SK-N-MC (cell line): Measurements from ENCODE around the gene PSTPIP2.
"Not testable (repeated sequence)": the region's sequence is repeated elsewhere in the genome, so short reads cannot be mapped to it uniquely, and the experiment has no call there.

Source experiments
- DNase-seq: peaks from one replicate; pipeline ENCODE4 v3.0.0-alpha.2; 2011; ENCODE audit warnings: low read depth, low spot score
- H3K27ac ChIP-seq: fragments of 200-600 bp; sonication (generic); 2 replicates; pipeline ENCODE4 v1.5.1; 2016; ENCODE audit warnings: mixed run types
- H3K36me3 ChIP-seq: fragments of 200-600 bp; sonication (generic); 2 replicates; pipeline ENCODE4 v1.6.1; 2017; ENCODE audit warnings: antibody characterized with exemption, low read length, mixed read lengths; ENCODE audit not compliant: insufficient read depth
- H3K4me3 ChIP-seq: fragments of 200-600 bp; sonication (generic); 2 replicates; pipeline ENCODE4 v1.5.1; 2016
- H3K9ac ChIP-seq: fragments of 200-600 bp; sonication (generic); 2 replicates; pipeline ENCODE4 v1.8.0; 2017; ENCODE audit warnings: mixed run types, mixed read lengths; ENCODE audit not compliant: insufficient read length
- H3K9me3 ChIP-seq: fragments of 200-600 bp; sonication (generic); 2 replicates; pipeline ENCODE4 v1.6.1; 2017; ENCODE audit warnings: low read depth, mild to moderate bottlenecking, antibody characterized with exemption, low read length, moderate library complexity, mixed read lengths
- EZH2 ChIP-seq: fragments of 200-600 bp; sonication (generic); IDR thresholded peaks from one replicate; pipeline ENCODE4 v1.6.1; 2017; ENCODE audit warnings: antibody characterized with exemption
- FOXP2 ChIP-seq: optimal IDR thresholded peaks from 2 replicates; pipeline ENCODE3; 2011; ENCODE audit warnings: mild to moderate bottlenecking, moderate library complexity; ENCODE audit not compliant: insufficient read depth; ENCODE audit errors: extremely low read length, control extremely low read depth
- POLR2AphosphoS5 ChIP-seq: IDR thresholded peaks from 2 replicates; pipeline ENCODE4 v1.6.1; 2012; ENCODE audit warnings: mild to moderate bottlenecking, low read depth, low read length, borderline replicate concordance

PSTPIP2 gene

GRCh38 chr18:46097431-46097800, 25.4 kb upstream of the PSTPIP2 start:
- H3K4me3 ChIP-seq = peak overlapping the region; percentile 81
- H3K27ac ChIP-seq = peak overlapping the region; percentile 29; the same call in 1 of the 2 replicates
- peaks cover 34% of the 10 kb centered on the region for H3K36me3 ChIP-seq

GRCh38 chr18:46096651-46097300, 24.7 kb upstream of the PSTPIP2 start:
- no peak for TF ChIP-seq POLR2AphosphoS5
- TF ChIP-seq FOXP2 = no peak
- no peak for TF ChIP-seq EZH2
- Histone ChIP-seq H3K36me3 (peaks cover 38% of the 10 kb centered on the region), H3K27ac (0 out of 2 replicates have a peak overlapping the region, but pooled peaks have one; percentile 29), H3K9me3 (no peaks in the 10 kb centered on the region), H3K9ac (peak overlapping the region; percentile 96), H3K4me3 (peak overlapping the region; percentile 81)
- DNase-seq = no peak

More at GRCh38 chr18:46097431-46097800, 25.4 kb upstream of the PSTPIP2 start:
- TF ChIP-seq POLR2AphosphoS5 (no peak), FOXP2 (no peak), EZH2 (no peak)
- DNase-seq = no peak
- Histone ChIP-seq H3K9ac (peak overlapping the region; percentile 96), H3K9me3 (no peaks in the 10 kb centered on the region)

GRCh38 chr18:46095532-46095931, 23.5 kb upstream of the PSTPIP2 start:
- no peak for DNase-seq
- no peaks in the 10 kb centered on the region for H3K9me3 ChIP-seq
- H3K36me3 ChIP-seq = peaks cover 50% of the 10 kb centered on the region
- no peak overlapping the region for H3K9ac ChIP-seq
- TF ChIP-seq FOXP2 (no peak), EZH2 (no peak), POLR2AphosphoS5 (no peak)
- no peak overlapping the region for H3K27ac ChIP-seq
- no peak overlapping the region for H3K4me3 ChIP-seq

GRCh38 chr18:46088501-46088900, 16.4 kb upstream of the PSTPIP2 start:
- DNase-seq = not testable (repeated sequence)

GRCh38 chr18:46084431-46084830, 12.4 kb upstream of the PSTPIP2 start:
- TF ChIP-seq FOXP2 = no peak
- no peak for TF ChIP-seq EZH2
- TF ChIP-seq POLR2AphosphoS5 = no peak
- no peak overlapping the region for H3K4me3 ChIP-seq
- peaks cover 82% of the 10 kb centered on the region for H3K36me3 ChIP-seq
- no peak for DNase-seq
- no peaks in the 10 kb centered on the region for H3K9me3 ChIP-seq
- no peak overlapping the region for H3K9ac ChIP-seq
- H3K27ac ChIP-seq = no peak overlapping the region

More at GRCh38 chr18:46088501-46088900, 16.4 kb upstream of the PSTPIP2 start:
- not testable (repeated sequence) for H3K9me3 ChIP-seq, H3K4me3 ChIP-seq, H3K27ac ChIP-seq, H3K9ac ChIP-seq
- H3K36me3 ChIP-seq = peaks cover 95% of the 10 kb centered on the region

- Histone ChIP-seq H3K4me3 (no peak overlapping the region), H3K27ac (no peak overlapping the region), H3K36me3 (peaks cover 46% of the 10 kb centered on the region), H3K9me3 (no peaks in the 10 kb centered on the region), H3K9ac (no peak overlapping the region)
- no peak for DNase-seq
- TF ChIP-seq EZH2 (no peak), FOXP2 (no peak), POLR2AphosphoS5 (no peak)
Observed at GRCh38 chr18:46080156-46080555, 8.1 kb upstream of the PSTPIP2 start.

GRCh38 chr18:46079336-46079735, 7.3 kb upstream of the PSTPIP2 start:
- Histone ChIP-seq H3K9me3 (no peaks in the 10 kb centered on the region), H3K4me3 (no peak overlapping the region), H3K9ac (no peak overlapping the region), H3K27ac (no peak overlapping the region), H3K36me3 (peaks cover 38% of the 10 kb centered on the region)
- no peak for DNase-seq
- no peak for TF ChIP-seq FOXP2
- no peak for TF ChIP-seq EZH2
- no peak for TF ChIP-seq POLR2AphosphoS5

GRCh38 chr18:46073474-46074331, 1.6 kb upstream of the PSTPIP2 start:
- H3K36me3 ChIP-seq = no peaks in the 10 kb centered on the region
- peak; percentile 47 for DNase-seq
- H3K27ac ChIP-seq = no peak overlapping the region
- no peak overlapping the region for H3K9ac ChIP-seq
- H3K9me3 ChIP-seq = no peaks in the 10 kb centered on the region
- H3K4me3 ChIP-seq = no peak overlapping the region
- TF ChIP-seq FOXP2 (no peak), POLR2AphosphoS5 (no peak), EZH2 (no peak)

GRCh38 chr18:46072959-46073358, 899 bp upstream of the PSTPIP2 start:
- no peak overlapping the region for H3K9ac ChIP-seq
- DNase-seq = no peak
- no peak overlapping the region for H3K4me3 ChIP-seq
- H3K9me3 ChIP-seq = no peaks in the 10 kb centered on the region
- TF ChIP-seq EZH2 = no peak
- no peak for TF ChIP-seq FOXP2
- no peak for TF ChIP-seq POLR2AphosphoS5
- no peak overlapping the region for H3K27ac ChIP-seq
- no peaks in the 10 kb centered on the region for H3K36me3 ChIP-seq
